HG03439 (cell line): ENCODE measurements around the gene EXOC1.

Source experiments
- ATAC-seq: cut with Tn5 transposase; IDR thresholded peaks from one replicate; pipeline ENCODE4 v1.9.1; 2021; ENCODE audit warnings: mild to moderate bottlenecking, moderate library complexity; ENCODE audit not compliant: unreplicated experiment

EXOC1 gene

DNA sequence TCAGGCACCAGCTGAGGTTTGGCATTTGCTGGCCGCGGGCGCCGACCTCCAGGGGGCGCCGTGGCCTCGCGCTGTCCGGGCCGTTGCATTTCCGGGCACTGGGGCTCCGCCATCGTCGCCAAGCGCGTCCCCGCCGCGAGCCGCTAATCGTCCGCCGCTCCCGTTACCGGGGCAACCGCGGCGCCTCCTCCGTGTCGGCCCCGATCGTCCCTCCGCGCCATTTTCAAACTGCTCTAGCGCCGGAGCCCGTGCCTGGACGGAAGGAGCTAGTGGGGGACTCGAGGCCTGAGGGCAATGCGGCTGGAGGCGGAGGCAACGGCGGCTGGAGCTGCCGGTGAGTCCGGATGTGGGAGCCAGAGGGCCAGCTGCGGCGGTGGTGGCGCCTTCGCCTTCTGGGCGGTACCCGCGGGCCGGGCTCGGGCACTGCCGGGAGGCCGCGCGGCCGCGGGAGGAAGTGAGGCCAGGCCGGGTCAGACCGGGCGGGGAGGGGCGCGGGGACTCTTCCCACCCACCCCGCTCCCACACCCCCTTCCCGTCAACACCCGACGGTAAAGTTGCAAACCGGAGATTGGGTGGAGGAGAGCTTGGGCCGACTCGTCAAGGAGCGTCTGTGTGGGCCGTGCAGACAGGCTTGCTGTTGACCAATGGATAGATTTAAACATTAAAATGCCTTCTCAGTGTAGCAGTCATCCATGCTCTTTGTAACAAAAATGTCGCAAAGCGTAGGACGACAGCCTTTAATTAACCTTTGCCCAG, 95.5 kb downstream of the EXOC1 start, which contains the start of gene CEP135:
TSS of gene CEP135 (plus strand) at position 220 of the 756 bp plus-strand sequence. CDS start 3,186 bp downstream, outside the sequence.
- peak; percentile 80 for ATAC-seq

DNA sequence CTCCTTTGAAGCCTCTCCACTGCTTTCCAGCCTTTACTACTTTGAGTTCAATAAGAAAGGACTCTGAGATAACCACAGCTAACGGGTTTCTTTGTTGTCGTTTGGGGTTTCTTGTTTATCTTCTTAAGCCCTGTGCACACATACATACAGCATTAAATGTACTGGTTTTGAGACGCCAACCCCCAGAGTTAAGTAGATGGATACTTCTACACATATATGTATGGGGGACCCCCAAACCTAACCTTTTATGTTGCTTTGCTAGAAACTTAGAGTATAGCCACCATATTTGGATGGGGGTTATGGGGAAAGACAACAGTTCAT, 96.0 kb downstream of the EXOC1 start:
- ATAC-seq = no peak

GRCh38 chr4:55951191-55951922, 97.9 kb downstream of the EXOC1 start:
- ATAC-seq = no peak
